Measurements from ENCODE around the gene RRP12. TPM values are rescaled to one million over a fixed set of nuclear protein-coding genes. Genes with fewer than 3 reads are reported as not detected.

The RRP12 gene
- total and polyA plus RNA-seq, 9 of the 15 experiments (the other 6 are each of a cell fraction or from before 2014, with no cell fraction given), result 4.6 to 68.2 (median 21.8) TPM

GRCh38 chr10:97372233-97372875 is 28.8 kb downstream of the RRP12 start:
- no peaks in the 10 kb centered on the region for H3K9me1 ChIP-seq (ENCODE audit: control insufficient read depth, insufficient read depth, low read length)
- CTCF ChIA-PET (ENCODE audit: low intra/inter-chr PET ratio), result no interaction called here
- 97% methylated on average over 5 of the region's 7 CpGs for WGBS (ENCODE audit: insufficient coverage, low coverage, missing lambda C conversion rate)
- intact Hi-C loops (cut with micrococcal nuclease) (no loop called here), in situ Hi-C loops (cut with MboI) (no loop called here)
- FAIRE-seq (no peak), DNase-seq (ENCODE audit: extremely low read depth in 1 of 4, low spot score in 3 of 4) (no peak), ATAC-seq (no peak)
- no peak overlapping the region for H3K4me2 ChIP-seq (ENCODE audit: insufficient read depth, low read length)
- no peak for TF ChIP-seq ZNF764 (CRISPR knock-in tag; IDR thresholded peaks at IDR 0.05; ENCODE audit: low read depth)
- no peak for TF ChIP-seq ZNF282 (CRISPR knock-in tag; IDR thresholded peaks at IDR 0.05)
- TF ChIP-seq, protein P1, sequence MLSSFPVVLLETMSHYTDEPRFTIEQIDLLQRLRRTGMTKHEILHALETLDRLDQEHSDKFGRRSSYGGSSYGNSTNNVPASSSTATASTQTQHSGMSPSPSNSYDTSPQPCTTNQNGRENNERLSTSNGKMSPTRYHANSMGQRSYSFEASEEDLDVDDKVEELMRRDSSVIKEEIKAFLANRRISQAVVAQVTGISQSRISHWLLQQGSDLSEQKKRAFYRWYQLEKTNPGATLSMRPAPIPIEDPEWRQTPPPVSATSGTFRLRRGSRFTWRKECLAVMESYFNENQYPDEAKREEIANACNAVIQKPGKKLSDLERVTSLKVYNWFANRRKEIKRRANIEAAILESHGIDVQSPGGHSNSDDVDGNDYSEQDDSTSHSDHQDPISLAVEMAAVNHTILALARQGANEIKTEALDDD (IDR thresholded peaks at IDR 0.05), result no peak
- no peak for TF ChIP-seq ARID3B (CRISPR knock-in tag; IDR thresholded peaks at IDR 0.05; ENCODE audit: borderline replicate concordance)
- peak; percentile 64 for TF ChIP-seq RBM25 (IDR thresholded peaks at IDR 0.05; ENCODE audit: low read depth, low read length, severe bottlenecking)
- TF ChIP-seq ESRRA (IDR thresholded peaks at IDR 0.05; ENCODE audit: borderline replicate concordance, low read depth), result peak; percentile 52
- no peak for TF ChIP-seq ARNT (IDR thresholded peaks at IDR 0.05)
- 0 out of 2 replicates have a peak, but pooled peaks have one; percentile 36 for TF ChIP-seq BCOR (IDR thresholded peaks at IDR 0.05)
- no peak for TF ChIP-seq SMAD4 (CRISPR knock-in tag; conservative IDR thresholded peaks at IDR 0.05)
- no peak for TF ChIP-seq POLR2B (IDR thresholded peaks at IDR 0.05; ENCODE audit: low read depth, partially characterized antibody)
- TF ChIP-seq CBX1 (IDR thresholded peaks at IDR 0.05; ENCODE audit: low read depth), result no peak
- TF ChIP-seq GABPA (tag; conservative IDR thresholded peaks at IDR 0.05; ENCODE audit: low read depth), result no peak
- TF ChIP-seq CBFB (CRISPR knock-in tag; IDR thresholded peaks at IDR 0.05), result no peak
- TF ChIP-seq KDM1A (IDR thresholded peaks at IDR 0.05), result 0 out of 4 replicates have a peak, but pooled peaks of 1 of the 2 experiments have one; percentile 12
- TF ChIP-seq ZNF143 (CRISPR knock-in tag; IDR thresholded peaks at IDR 0.05), result no peak
- no peak overlapping the region for H3K4me3 ChIP-seq
- no peaks in the 10 kb centered on the region for H4K20me1 ChIP-seq (replicated peaks; ENCODE audit: control insufficient read depth, insufficient read depth, low read length)
- BruUV-seq (replicated peaks), result no TSS peak
- no peaks in the 10 kb centered on the region for H3K27me3 ChIP-seq (ENCODE audit: control insufficient read depth in 2 of 2, insufficient read depth in 2 of 2, low read length in 2 of 2)
- POLR2A ChIA-PET, result interaction anchor here (1.1 kb wide), 1 partner anchor 10 kb away, joined by 3 read pairs; no protein-coding TSS in a partner anchor
- H2AFZ ChIP-seq (ENCODE audit: low read depth, low read length), result no peak overlapping the region
- H3K9ac ChIP-seq (ENCODE audit: insufficient read depth in 1 of 2, low read depth in 2 of 2, low read length in 2 of 2), result no peak overlapping the region
- peaks cover 70% of the 10 kb centered on the region; the same call in 2 of the 3 replicates for H3K36me3 ChIP-seq (ENCODE audit: control insufficient read depth, insufficient read depth, low read length)
- no peaks in the 10 kb centered on the region for H3K4me1 ChIP-seq (replicated peaks in 1 of 2; ENCODE audit: control insufficient read depth in 2 of 2, insufficient read depth in 2 of 2, low read length in 2 of 2)
- H3K79me2 ChIP-seq (ENCODE audit: control insufficient read depth, insufficient read depth, low read length), result no peaks in the 10 kb centered on the region
- H3K27ac ChIP-seq (ENCODE audit: extremely low read depth, low read depth, low read length), result no peak overlapping the region
- no peaks in the 10 kb centered on the region for H3K9me3 ChIP-seq (replicated peaks; ENCODE audit: control insufficient read depth, insufficient read depth, low read depth, low read length)

Measured in K562 (cell line).